ENCODE data around the gene CDRT4.

CDRT4 gene

GRCh38 chr17:15493693-15494035, 26.2 kb upstream of the CDRT4 start:
- no peak overlapping the region for H3K27ac ChIP-seq
- DNase-seq (ENCODE audit: low read depth, low spot score): no peak

- no peak for DNase-seq (ENCODE audit: low read depth, low spot score)
- no peak overlapping the region for H3K27ac ChIP-seq
These were observed 25.6 kb upstream of the CDRT4 start for GRCh38 chr17:15492791-15493692.

- DNase-seq (ENCODE audit: low read depth, low spot score): no peak
- no peak overlapping the region for H3K27ac ChIP-seq
These were observed 24.8 kb upstream of the CDRT4 start for GRCh38 chr17:15492186-15492585.

GRCh38 chr17:15490634-15491261, 23.3 kb upstream of the CDRT4 start:
- DNase-seq (ENCODE audit: low read depth, low spot score): no peak

GRCh38 chr17:15488557-15488956, 21.1 kb upstream of the CDRT4 start:
- no peak for DNase-seq (ENCODE audit: low read depth, low spot score)
- no peak overlapping the region for H3K27ac ChIP-seq

More at GRCh38 chr17:15490634-15491261, 23.3 kb upstream of the CDRT4 start:
- peak overlapping the region; percentile 59 for H3K27ac ChIP-seq

GRCh38 chr17:15485045-15485444, 17.6 kb upstream of the CDRT4 start:
- DNase-seq (ENCODE audit: low read depth, low spot score): no peak
- no peak overlapping the region for H3K27ac ChIP-seq

DNA sequence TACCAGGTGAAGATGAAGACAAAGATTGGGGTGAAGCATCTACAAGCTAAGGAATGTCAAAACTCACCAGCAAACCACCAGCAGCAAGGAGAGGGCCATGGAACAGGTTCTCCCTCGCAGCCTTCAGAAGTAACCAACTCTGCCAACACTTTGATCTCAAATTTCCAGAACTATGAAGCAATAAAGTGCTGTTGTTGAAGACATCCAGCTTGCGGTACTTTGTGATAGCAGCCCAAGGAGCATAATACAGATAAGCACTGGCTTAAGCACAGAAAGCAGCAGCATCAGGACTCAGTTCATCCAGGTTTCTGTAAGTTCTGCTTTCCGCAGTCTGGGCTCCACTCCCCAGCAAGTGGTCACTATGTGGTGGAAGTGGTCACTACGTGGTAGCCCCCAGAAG, 16.0 kb upstream of the CDRT4 start:
- no peak overlapping the region for H3K27ac ChIP-seq
- DNase-seq (ENCODE audit: low read depth, low spot score): no peak

DNA sequence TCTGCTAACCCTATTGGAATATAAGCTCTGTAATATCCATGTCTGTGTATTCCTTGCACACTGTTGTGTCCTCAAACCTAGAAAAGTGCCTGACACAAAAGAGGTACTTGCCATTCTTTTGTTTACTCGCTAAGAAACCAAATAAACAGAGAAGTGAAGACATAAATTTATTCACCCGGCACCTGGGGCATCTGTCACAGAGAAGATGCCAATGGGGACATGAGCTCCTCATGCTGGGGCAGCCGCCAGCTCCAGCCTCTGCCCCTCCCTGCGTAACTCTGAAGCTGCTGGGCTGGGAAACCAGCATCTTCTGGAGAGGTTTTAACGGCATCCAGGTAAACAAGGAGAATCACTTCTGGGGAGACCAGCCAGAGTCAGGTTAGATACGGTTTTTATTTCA, 15.1 kb upstream of the CDRT4 start:
- no peak overlapping the region for H3K27ac ChIP-seq
- no peak for DNase-seq (ENCODE audit: low read depth, low spot score)

- H3K27ac ChIP-seq: no peak overlapping the region
- DNase-seq (ENCODE audit: low read depth, low spot score): no peak
These were observed 14.1 kb upstream of the CDRT4 start for GRCh38 chr17:15481481-15481880.

DNA sequence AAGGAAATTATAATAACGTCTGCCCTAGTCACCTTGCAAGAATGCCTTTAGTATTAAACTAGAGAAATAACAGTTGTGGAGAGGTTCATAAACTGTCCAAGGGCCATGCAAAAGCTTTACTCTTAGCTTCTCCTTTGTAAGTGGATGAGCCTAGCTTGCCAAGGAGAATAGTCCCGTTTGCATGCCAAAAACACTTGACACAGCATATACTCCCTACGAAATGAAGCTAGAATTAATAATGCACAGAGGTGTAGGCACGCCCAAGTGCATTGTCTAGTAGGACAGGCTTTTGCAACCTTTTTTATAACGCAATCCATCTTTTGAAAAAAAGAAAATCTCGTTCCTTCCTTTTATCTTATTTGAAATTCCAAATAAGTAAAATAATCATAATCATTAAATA, 12.8 kb upstream of the CDRT4 start:
- no peak for DNase-seq (ENCODE audit: low read depth, low spot score)
- no peak overlapping the region for H3K27ac ChIP-seq

DNA sequence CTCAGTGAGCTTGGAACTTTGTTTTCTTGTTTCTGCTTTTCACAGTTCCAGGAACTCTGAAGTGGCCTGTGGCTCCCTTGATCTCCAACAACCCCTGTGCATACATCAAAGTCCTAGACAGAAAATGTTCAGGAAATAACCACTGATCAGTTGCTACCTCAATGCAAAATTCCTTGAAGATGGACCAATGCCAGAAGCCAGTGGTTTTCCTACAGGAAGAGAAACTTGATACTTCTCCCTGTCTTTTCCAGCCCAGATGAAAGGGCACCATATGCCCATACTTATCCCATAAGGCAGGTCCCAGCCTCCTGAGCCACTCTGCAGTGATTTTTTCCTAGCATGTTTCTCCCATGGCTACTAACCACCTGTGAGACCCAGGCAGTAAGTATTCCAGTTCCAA, 12.3 kb upstream of the CDRT4 start:
- H3K27ac ChIP-seq: no peak overlapping the region

DNA sequence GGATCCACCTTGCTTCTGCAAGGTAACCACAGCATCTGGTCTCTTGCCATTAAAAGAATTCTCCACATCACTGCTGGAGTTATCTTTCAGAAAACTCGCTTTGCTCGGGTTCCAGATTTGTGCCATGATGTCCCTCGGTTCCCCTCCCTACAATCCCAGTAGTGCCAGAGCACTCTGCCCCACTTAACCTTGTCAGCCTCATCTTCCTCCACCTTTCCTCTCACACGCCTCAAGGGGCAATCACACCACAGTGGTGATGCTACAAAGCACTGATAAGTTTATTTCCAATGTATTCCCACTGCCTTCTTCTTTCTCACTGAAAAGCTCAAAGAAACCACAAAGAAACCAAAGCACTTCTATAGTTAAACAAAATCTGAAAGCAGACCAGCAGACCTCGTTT, 11.4 kb upstream of the CDRT4 start:
- H3K27ac ChIP-seq: no peak overlapping the region
- DNase-seq (ENCODE audit: low read depth, low spot score): no peak

More for the DNA sequence above, 12.3 kb upstream of the CDRT4 start:
- no peak for DNase-seq (ENCODE audit: low read depth, low spot score)

- no peak overlapping the region for H3K27ac ChIP-seq
- no peak for DNase-seq (ENCODE audit: low read depth, low spot score)
These were observed 8.4 kb upstream of the CDRT4 start for GRCh38 chr17:15475631-15476354.

DNA sequence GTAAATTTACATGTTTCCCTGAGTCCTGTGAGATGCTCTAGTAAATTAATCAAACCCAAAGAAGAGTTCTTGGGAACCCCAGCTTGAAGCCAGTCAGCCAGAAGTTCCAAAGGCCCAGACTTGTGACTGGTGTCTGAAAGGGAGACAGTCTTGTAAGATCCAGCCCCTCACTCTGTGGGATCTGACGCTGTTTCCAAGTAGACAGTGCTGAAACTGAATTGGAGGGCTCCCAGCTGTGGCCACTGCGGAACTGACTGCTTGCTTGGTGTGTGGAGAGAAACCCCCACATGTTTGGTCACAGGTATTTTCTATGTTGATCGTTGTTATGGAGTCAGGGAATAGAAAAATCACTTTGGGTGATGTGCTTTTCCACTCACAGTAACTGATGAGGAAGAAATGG, 5.5 kb upstream of the CDRT4 start:
- no peak overlapping the region for H3K27ac ChIP-seq
- no peak for DNase-seq (ENCODE audit: low read depth, low spot score)

GRCh38 chr17:15470536-15470935, 3.1 kb upstream of the CDRT4 start:
- DNase-seq (ENCODE audit: low read depth, low spot score): no peak
- H3K27ac ChIP-seq: no peak overlapping the region

GRCh38 chr17:15469260-15469659, 1.8 kb upstream of the CDRT4 start:
- no peak overlapping the region for H3K27ac ChIP-seq
- DNase-seq (ENCODE audit: low read depth, low spot score): no peak

DNA sequence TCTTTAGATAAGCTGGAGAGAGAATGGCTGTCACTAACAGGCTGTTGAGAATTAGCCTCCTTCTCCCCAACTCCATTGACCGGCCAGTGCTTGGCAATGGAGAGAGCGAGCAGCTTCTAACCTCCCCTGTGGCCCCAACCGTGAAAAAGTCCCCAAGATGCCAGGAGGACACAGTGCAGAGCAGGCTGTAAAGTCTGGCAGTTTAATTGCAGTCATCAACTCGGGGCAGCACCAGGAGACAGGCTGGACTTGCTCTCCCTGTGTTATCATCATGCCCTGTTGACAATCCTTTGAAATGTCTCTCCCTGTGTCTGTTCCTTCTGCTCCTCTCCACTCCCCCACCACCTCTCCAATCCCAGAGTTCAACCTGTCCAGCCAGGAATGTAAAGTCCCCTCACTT, 705 bp upstream of the CDRT4 start:
- H3K27ac ChIP-seq: no peak overlapping the region
- no peak for DNase-seq (ENCODE audit: low read depth, low spot score)

- no peak for DNase-seq (ENCODE audit: low read depth, low spot score)
- H3K27ac ChIP-seq: no peak overlapping the region
These were observed 1.3 kb downstream of the CDRT4 start for GRCh38 chr17:15466131-15466530.

GRCh38 chr17:15465045-15465701, 2.2 kb downstream of the CDRT4 start:
- no peak for DNase-seq (ENCODE audit: low read depth, low spot score)
- H3K27ac ChIP-seq: no peak overlapping the region

DNA sequence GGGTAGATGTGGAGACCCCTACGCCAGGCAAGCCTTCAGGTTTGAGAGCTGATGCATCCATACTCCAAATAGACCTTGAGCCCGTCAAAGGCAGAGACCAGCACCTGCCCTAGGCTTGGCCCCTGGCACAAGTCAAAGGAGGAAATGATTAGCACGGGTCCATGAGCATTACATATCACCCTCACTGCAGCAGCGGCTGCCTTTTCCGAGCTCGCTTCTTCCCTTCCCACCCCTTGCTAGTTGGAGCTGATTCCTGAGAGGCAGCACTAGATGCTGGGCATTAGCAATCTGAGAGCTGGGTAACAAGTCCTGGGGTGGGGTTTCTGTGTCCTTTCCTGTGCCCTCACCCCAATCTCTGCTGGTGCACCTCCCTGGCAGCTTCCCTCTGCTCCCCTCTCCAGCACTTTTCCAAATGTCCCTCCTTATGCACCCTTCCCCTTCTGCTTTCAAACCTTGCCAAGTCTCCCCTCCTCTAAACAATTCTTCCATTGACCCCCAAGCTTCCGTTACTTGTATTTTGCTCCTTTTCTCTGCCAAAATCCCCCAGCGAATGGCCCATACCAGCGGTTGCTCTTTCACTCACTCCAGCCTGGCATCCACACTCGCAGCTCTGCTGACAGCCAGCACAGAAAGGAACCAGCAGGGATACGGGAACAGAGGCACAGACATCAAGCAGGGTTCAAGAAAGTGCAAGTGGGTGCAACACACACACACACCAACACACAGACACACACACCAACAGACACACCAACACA, 3.0 kb downstream of the CDRT4 start:
- H3K27ac ChIP-seq: no peak overlapping the region
- no peak for DNase-seq (ENCODE audit: low read depth, low spot score)
